Bronchial epithelial cell (primary cell): ENCODE measurements around the gene NSMF. TPM values are rescaled to one million over a fixed set of nuclear protein-coding genes. Genes with fewer than 3 reads are reported as not detected.

Source experiments
- DNase-seq: peaks from one replicate; pipeline ENCODE4 v3.0.0-alpha.2; 2010; ENCODE audit warnings: low read depth
- FAIRE-seq: peaks from 2 replicates; lab custom pipeline; 2011; peaks lifted over from hg19 to GRCh38; lab: Jason Lieb, UNC
- H3K27me3 ChIP-seq: 2 replicates; pipeline ENCODE4 v1.5.1; 2011; ENCODE audit warnings: low read length; ENCODE audit not compliant: control insufficient read depth, insufficient read depth
- H3K36me3 ChIP-seq: 2 replicates; pipeline ENCODE4 v1.5.1; 2011; ENCODE audit warnings: low read length; ENCODE audit not compliant: control insufficient read depth, insufficient read depth
- H3K4me3 ChIP-seq: 2 replicates; pipeline ENCODE4 v1.5.1; 2011; ENCODE audit warnings: mild to moderate bottlenecking, low read depth, low read length, control low read depth
- total RNA-seq: library from RNA; depleted of rRNA; stranded (reverse); fragments of >200 nt; gene quantifications from 2 replicates; pipeline ENCODE4 v1.2.1, GENCODE V29; 2014
- TF ChIP-seq, protein P1 (sequence below): IDR thresholded peaks from 2 replicates; pipeline ENCODE4 v1.5.1; 2011; ENCODE audit warnings: mild to moderate bottlenecking, moderate library complexity, low read length, control low read depth, inconsistent platforms; ENCODE audit not compliant: insufficient read depth, severe bottlenecking

The NSMF gene
- total RNA-seq, 1 donor from 2014 or later, result 17.9 TPM

- H3K27me3 ChIP-seq, result no peaks in the 10 kb centered on the region
- H3K36me3 ChIP-seq, result peaks cover 4% of the 10 kb centered on the region
- TF ChIP-seq, protein P1, sequence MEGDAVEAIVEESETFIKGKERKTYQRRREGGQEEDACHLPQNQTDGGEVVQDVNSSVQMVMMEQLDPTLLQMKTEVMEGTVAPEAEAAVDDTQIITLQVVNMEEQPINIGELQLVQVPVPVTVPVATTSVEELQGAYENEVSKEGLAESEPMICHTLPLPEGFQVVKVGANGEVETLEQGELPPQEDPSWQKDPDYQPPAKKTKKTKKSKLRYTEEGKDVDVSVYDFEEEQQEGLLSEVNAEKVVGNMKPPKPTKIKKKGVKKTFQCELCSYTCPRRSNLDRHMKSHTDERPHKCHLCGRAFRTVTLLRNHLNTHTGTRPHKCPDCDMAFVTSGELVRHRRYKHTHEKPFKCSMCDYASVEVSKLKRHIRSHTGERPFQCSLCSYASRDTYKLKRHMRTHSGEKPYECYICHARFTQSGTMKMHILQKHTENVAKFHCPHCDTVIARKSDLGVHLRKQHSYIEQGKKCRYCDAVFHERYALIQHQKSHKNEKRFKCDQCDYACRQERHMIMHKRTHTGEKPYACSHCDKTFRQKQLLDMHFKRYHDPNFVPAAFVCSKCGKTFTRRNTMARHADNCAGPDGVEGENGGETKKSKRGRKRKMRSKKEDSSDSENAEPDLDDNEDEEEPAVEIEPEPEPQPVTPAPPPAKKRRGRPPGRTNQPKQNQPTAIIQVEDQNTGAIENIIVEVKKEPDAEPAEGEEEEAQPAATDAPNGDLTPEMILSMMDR, result no peak
- FAIRE-seq, result no peak
- DNase-seq, result no peak
- H3K4me3 ChIP-seq, result no peak overlapping the region
Measured at GRCh38 chr9:137461663-137462395, 2.7 kb upstream of the NSMF start.

GRCh38 chr9:137461316-137461662 is 2.2 kb upstream of the NSMF start:
- TF ChIP-seq, protein P1, result no peak
- H3K4me3 ChIP-seq, result no peak overlapping the region
- H3K27me3 ChIP-seq, result no peaks in the 10 kb centered on the region
- DNase-seq (no peak), FAIRE-seq (no peak)
- H3K36me3 ChIP-seq, result peaks cover 9% of the 10 kb centered on the region

GRCh38 chr9:137460363-137461315 is 1.5 kb upstream of the NSMF start:
- TF ChIP-seq, protein P1, result no peak
- no peak for DNase-seq
- no peak for FAIRE-seq
- H3K27me3 ChIP-seq, result no peaks in the 10 kb centered on the region
- H3K36me3 ChIP-seq, result peaks cover 14% of the 10 kb centered on the region
- H3K4me3 ChIP-seq, result no peak overlapping the region

GRCh38 chr9:137459601-137460362 is 648 bp upstream of the NSMF start:
- Histone ChIP-seq H3K36me3 (peaks cover 18% of the 10 kb centered on the region), H3K4me3 (peak overlapping the region; percentile 13), H3K27me3 (no peaks in the 10 kb centered on the region)
- TF ChIP-seq, protein P1, result no peak
- no peak for DNase-seq
- FAIRE-seq, result no peak

- H3K27me3 ChIP-seq, result no peaks in the 10 kb centered on the region
- no peak for FAIRE-seq
- H3K36me3 ChIP-seq, result peaks cover 18% of the 10 kb centered on the region
- TF ChIP-seq, protein P1, result no peak
- H3K4me3 ChIP-seq, result peak overlapping the region; percentile 88
- no peak for DNase-seq
Measured at GRCh38 chr9:137458194-137459151, 661 bp downstream of the NSMF start.
